GM23338 (cell line): Measurements from ENCODE around the gene EYA3.

Source experiments
- CTCF ChIP-seq, 2 experiments: fragments of 200-600 bp in 1 of 2; sonication (generic) in 1 of 2; conservative IDR thresholded peaks; 2 replicates each; pipeline versions ENCODE4 v1.5.1 to v1.6.1; 2016 to 2017; ENCODE audit warnings: antibody characterized with exemption in 2 of 2, low read depth in 2 of 2, mild to moderate bottlenecking in 2 of 2, moderate library complexity in 1 of 2
- EZH2 ChIP-seq: fragments of 200-600 bp; sonication (generic); IDR thresholded peaks from one replicate; pipeline ENCODE4 v1.8.0; 2017; ENCODE audit warnings: antibody characterized with exemption, mild to moderate bottlenecking, low read depth; ENCODE audit not compliant: unreplicated experiment
- EZH2phosphoT487 ChIP-seq: fragments of 200-600 bp; sonication (generic); IDR thresholded peaks from one replicate; pipeline ENCODE4 v1.8.1; 2018; ENCODE audit warnings: antibody characterized with exemption; ENCODE audit not compliant: unreplicated experiment
- POLR2AphosphoS5 ChIP-seq: IDR thresholded peaks from 2 replicates; pipeline ENCODE4 v1.6.1; 2016; ENCODE audit warnings: antibody characterized with exemption, low read depth
- TF ChIP-seq, protein P1 (sequence below): IDR thresholded peaks from one replicate; pipeline ENCODE4 v1.6.1; 2018; ENCODE audit warnings: antibody characterized with exemption; ENCODE audit not compliant: unreplicated experiment

DNA sequence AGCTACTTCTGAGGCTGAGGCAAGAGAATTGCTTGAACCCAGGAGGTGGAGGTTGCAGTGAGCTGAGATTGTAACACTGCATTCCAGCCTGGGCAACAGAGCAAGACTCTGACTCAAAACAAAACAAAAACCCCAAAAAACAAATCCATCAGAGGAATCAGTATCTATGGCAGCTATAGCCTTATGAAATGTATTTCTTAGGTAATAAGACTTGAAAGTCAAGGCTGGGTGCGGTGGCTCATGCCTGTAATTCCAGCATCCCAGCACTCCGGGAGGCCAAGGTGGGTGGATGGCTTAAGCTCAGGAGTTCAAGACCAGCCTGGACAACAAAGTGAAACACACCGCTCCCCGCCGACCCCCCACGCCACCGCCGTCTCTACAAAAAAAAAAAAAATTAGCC lies 31.1 kb upstream of the EYA3 start:
- TF ChIP-seq CTCF (conservative IDR thresholded peaks at IDR 0.05; ENCODE audit: low read depth in 2 of 2) (no peak), EZH2 (no peak), POLR2AphosphoS5 (no peak), EZH2phosphoT487 (no peak)
- TF ChIP-seq, protein P1, sequence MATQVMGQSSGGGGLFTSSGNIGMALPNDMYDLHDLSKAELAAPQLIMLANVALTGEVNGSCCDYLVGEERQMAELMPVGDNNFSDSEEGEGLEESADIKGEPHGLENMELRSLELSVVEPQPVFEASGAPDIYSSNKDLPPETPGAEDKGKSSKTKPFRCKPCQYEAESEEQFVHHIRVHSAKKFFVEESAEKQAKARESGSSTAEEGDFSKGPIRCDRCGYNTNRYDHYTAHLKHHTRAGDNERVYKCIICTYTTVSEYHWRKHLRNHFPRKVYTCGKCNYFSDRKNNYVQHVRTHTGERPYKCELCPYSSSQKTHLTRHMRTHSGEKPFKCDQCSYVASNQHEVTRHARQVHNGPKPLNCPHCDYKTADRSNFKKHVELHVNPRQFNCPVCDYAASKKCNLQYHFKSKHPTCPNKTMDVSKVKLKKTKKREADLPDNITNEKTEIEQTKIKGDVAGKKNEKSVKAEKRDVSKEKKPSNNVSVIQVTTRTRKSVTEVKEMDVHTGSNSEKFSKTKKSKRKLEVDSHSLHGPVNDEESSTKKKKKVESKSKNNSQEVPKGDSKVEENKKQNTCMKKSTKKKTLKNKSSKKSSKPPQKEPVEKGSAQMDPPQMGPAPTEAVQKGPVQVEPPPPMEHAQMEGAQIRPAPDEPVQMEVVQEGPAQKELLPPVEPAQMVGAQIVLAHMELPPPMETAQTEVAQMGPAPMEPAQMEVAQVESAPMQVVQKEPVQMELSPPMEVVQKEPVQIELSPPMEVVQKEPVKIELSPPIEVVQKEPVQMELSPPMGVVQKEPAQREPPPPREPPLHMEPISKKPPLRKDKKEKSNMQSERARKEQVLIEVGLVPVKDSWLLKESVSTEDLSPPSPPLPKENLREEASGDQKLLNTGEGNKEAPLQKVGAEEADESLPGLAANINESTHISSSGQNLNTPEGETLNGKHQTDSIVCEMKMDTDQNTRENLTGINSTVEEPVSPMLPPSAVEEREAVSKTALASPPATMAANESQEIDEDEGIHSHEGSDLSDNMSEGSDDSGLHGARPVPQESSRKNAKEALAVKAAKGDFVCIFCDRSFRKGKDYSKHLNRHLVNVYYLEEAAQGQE, result no peak
